NCI-H510A treated with DMSO at 0.1 percent for 48 hours (cell line): Measurements from ENCODE around the gene NLGN2.

ENCODE experiments used
- DNase-seq: peaks from one replicate; lab custom pipeline; 2025; lab: John Stamatoyannopoulos, UW

Gene NLGN2

DNA sequence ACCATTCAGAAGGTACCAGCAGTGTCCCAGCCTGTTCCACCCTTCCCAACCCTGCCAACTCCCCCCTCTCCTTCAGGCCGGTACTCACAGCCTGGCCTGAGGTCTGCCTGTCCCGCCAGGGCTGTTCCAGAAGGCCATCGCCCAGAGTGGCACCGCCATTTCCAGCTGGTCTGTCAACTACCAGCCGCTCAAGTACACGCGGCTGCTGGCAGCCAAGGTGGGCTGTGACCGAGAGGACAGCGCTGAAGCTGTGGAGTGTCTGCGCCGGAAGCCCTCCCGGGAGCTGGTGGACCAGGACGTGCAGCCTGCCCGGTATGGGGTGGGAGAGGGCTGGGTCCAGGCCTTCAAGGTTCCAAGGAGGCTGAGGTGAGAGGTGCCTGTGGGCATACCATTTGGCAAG lies 7.2 kb downstream of the NLGN2 start:
- no peak for DNase-seq

DNA sequence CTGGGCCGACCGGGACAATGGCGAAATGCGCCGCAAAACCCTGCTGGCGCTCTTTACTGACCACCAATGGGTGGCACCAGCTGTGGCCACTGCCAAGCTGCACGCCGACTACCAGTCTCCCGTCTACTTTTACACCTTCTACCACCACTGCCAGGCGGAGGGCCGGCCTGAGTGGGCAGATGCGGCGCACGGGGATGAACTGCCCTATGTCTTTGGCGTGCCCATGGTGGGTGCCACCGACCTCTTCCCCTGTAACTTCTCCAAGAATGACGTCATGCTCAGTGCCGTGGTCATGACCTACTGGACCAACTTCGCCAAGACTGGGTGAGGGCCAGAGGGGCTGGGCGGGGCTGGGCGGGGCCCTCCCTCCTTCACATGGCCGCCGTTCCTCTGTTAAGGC lies 8.1 kb downstream of the NLGN2 start:
- DNase-seq = no peak

- DNase-seq = no peak
These were observed 8.7 kb downstream of the NLGN2 start for GRCh38 chr17:7416323-7416722.

- no peak for DNase-seq
These were observed 9.5 kb downstream of the NLGN2 start for GRCh38 chr17:7417056-7417655.

GRCh38 chr17:7418472-7419152 lies 11.0 kb downstream of the NLGN2 start:
- no peak for DNase-seq

- DNase-seq = no peak
These were observed 12.4 kb downstream of the NLGN2 start, which contains the start of gene SPEM1 for GRCh38 chr17:7419819-7420610. TSS of gene SPEM1 (plus strand) at chr17:7420324. CDS start at chr17:7420385, 61 bp downstream.

DNA sequence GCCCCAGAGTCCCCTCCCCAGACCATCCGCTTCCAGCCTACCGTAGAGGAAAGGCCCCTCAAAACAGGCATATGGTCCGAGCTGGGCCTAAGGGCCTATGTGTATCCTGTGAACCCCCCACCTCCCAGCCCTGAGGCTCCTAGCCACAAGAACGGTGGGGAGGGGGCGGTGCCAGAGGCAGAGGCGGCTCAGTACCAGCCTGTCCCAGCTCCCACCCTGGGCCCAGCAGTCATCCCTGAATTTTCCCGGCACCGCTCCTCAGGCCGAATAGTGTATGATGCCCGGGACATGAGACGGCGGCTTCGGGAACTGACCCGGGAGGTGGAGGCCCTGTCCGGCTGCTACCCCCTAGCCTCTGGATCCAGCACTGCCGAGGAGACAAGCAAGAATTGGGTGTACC lies 13.5 kb downstream of the NLGN2 start:
- no peak for DNase-seq

DNA sequence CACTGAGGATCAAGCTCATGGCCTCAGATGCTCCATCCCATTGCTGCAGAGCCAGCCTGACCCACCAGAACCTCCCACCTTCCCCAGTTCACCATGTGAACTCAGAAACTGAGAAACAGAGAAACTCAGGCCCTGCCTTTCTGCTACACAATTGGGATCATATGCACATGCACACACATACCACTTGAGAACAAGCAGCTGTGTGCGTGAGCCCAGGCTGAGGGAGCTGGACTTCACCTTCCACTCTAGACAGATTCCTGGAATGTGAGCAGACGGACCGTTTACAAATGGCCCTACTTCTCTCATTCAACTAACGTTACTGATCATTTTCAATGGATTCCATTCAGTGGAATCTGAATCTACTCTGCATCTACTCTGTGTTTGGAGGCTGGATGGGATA lies 16.0 kb downstream of the NLGN2 start:
- no peak for DNase-seq

DNA sequence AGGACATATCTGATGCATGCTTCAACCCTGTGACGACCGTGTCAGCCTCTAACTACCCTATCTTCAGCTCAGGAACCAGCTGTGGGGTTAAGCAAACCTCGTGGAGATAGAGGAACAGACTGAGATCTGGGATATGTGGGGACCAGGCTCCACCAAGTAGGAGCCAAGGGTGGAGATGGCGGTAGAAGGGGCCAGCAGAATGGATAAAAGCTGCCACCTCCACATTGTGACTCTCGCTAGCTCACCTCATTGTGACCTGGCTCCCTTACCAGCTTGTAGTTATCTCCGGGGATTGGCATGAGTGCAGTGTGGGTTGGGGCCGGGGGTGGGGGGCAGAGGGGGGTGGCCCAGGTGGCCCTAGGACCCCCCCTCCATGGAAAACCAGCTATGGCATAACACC lies 17.7 kb downstream of the NLGN2 start, which contains the start of gene SPEM2:
Gene SPEM2 (plus strand): TSS at position 301 of the 400 bp plus-strand sequence. CDS start 73 bp downstream, at position 374.
- DNase-seq = no peak

- DNase-seq = no peak
These were observed 18.1 kb downstream of the NLGN2 start for GRCh38 chr17:7425756-7426155.

- no peak for DNase-seq
These were observed 18.7 kb downstream of the NLGN2 start for GRCh38 chr17:7426203-7426863.

DNA sequence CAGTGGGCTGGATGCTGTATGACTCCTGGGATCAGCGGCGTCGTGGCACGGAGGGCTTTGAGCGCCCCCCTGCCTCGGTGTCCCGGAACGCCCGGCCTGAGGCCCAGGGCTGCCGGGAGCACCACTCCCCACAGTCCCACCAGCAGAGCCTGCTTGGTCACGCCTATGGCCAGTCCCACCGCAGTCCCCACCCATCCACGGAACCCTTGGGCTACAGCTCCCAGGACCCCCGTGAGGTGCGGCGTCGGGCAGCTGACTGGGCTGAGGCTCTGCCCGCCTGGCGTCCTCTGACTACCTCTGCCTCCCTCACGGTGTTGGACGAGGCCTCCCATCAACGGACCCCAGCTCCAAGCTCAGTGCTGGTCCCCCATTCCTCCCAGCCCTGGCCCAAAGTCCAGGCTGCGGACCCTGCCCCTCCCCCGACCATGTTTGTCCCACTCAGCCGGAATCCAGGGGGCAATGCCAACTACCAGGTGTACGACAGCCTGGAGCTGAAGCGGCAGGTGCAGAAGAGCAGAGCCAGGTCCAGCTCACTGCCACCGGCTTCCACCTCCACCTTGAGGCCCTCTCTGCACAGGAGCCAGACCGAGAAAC lies 19.3 kb downstream of the NLGN2 start:
- no peak for DNase-seq

GRCh38 chr17:7427549-7427948 lies 19.9 kb downstream of the NLGN2 start:
- DNase-seq = no peak

- no peak for DNase-seq
These were observed 20.9 kb downstream of the NLGN2 start, which contains the start of gene SPEM3 for GRCh38 chr17:7428557-7428956. TSS of gene SPEM3 (plus strand) at chr17:7428857. CDS start at chr17:7428903, 46 bp downstream.

GRCh38 chr17:7429722-7430121 lies 22.1 kb downstream of the NLGN2 start:
- no peak for DNase-seq

- DNase-seq = no peak
These were observed 23.6 kb downstream of the NLGN2 start for GRCh38 chr17:7431231-7431630.

- DNase-seq = no peak
These were observed 24.7 kb downstream of the NLGN2 start for GRCh38 chr17:7432296-7432695.

GRCh38 chr17:7435676-7436555 lies 28.3 kb downstream of the NLGN2 start:
- peak; percentile 76 for DNase-seq

- DNase-seq = peak; percentile 36
These were observed 29.1 kb downstream of the NLGN2 start for GRCh38 chr17:7436556-7437368.

- DNase-seq = no peak
These were observed 29.8 kb downstream of the NLGN2 start for GRCh38 chr17:7437369-7437863.
